Measurements from ENCODE around the gene PIM2. TPM values are rescaled to one million over a fixed set of nuclear protein-coding genes. Genes with fewer than 3 reads are reported as not detected.

PIM2 gene
- total RNA-seq, 1 experiment from 2014 or later = 25.6 TPM

GRCh38 chrX:48945517-48946348 is 26.9 kb upstream of the PIM2 start:
- BruUV-seq (replicated peaks) = no TSS peak
- Histone ChIP-seq H3K9me3 (ENCODE audit: low read length) (no peaks in the 10 kb centered on the region), H2AFZ (ENCODE audit: low read length) (no peak overlapping the region), H3K36me3 (ENCODE audit: low read depth, low read length) (no peaks in the 10 kb centered on the region; the same call in 1 of the 2 replicates), H3K9ac (ENCODE audit: low read length) (no peak overlapping the region), H3K79me2 (ENCODE audit: low read length) (peaks cover 17% of the 10 kb centered on the region), H3K4me1 (ENCODE audit: insufficient read depth, low read length) (no peaks in the 10 kb centered on the region), H3K4me2 (ENCODE audit: low read length) (no peak overlapping the region), H3K27ac (ENCODE audit: low read length) (no peak overlapping the region), H3K4me3 (ENCODE audit: low read length) (no peak overlapping the region), H3K9me2 (replicated peaks; ENCODE audit: low read length) (no peaks in the 10 kb centered on the region), H3F3A (ENCODE audit: low read length, unreplicated experiment) (no peaks in the 10 kb centered on the region), H3K27me3 (ENCODE audit: low read length) (no peaks in the 10 kb centered on the region), H4K20me1 (ENCODE audit: low read length) (no peaks in the 10 kb centered on the region)
- intact Hi-C loops (cut with micrococcal nuclease) = loop anchor here (5.0 kb wide), 1 partner anchor 298 kb away; no protein-coding TSS in a partner anchor
- ATAC-seq = peak; percentile 94
- peak; percentile 53 for DNase-seq
- CTCF ChIA-PET = no interaction called here
- TF ChIP-seq EZH2phosphoT487 (IDR thresholded peaks at IDR 0.05; ENCODE audit: borderline replicate concordance, low read length) = no peak
- peak; percentile 84 for TF ChIP-seq CTCF (conservative IDR thresholded peaks at IDR 0.05; ENCODE audit: low read depth, low read length)
- POLR2A ChIA-PET (ENCODE audit: unreplicated experiment) = no interaction called here

DNA sequence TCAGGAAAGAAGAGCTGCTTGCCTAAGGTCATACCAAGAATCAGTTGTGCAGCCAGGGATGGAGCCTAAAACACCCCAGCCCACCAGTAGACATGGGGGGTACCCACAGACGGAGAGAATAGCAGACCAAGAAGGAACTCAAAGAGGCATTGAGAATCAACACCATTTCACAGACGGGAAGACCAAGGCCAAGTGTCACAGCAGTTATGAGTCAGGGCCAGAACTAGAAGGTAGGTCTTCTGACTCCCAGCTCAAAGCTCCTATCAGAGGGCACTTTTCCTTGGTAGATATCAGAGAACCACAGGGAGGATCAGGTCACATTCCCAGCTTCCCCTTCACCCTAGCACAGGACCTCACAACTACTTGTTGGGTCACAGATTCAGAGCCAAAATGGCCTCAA is 24.1 kb upstream of the PIM2 start:
- no TSS peak for BruUV-seq (replicated peaks)
- intact Hi-C loops (cut with micrococcal nuclease) = no loop called here
- TF ChIP-seq EZH2phosphoT487 (IDR thresholded peaks at IDR 0.05; ENCODE audit: borderline replicate concordance, low read length) (no peak), EZH2 (IDR thresholded peaks at IDR 0.05; ENCODE audit: low read length, unreplicated experiment) (no peak), CTCF (conservative IDR thresholded peaks at IDR 0.05; ENCODE audit: low read depth, low read length) (no peak)
- no peak for ATAC-seq
- H2AFZ ChIP-seq (ENCODE audit: low read length) = no peak overlapping the region
- H3K4me2 ChIP-seq (ENCODE audit: low read length) = no peak overlapping the region
- no peaks in the 10 kb centered on the region for H3F3A ChIP-seq (ENCODE audit: low read length, unreplicated experiment)
- H3K9me3 ChIP-seq (ENCODE audit: low read length) = no peaks in the 10 kb centered on the region
- H3K4me1 ChIP-seq (ENCODE audit: insufficient read depth, low read length) = no peaks in the 10 kb centered on the region
- H3K9me2 ChIP-seq (replicated peaks; ENCODE audit: low read length) = no peaks in the 10 kb centered on the region
- H3K27me3 ChIP-seq (ENCODE audit: low read length) = no peaks in the 10 kb centered on the region
- ChIA-PET CTCF (no interaction called here), POLR2A (ENCODE audit: unreplicated experiment) (no interaction called here)
- H4K20me1 ChIP-seq (ENCODE audit: low read length) = no peaks in the 10 kb centered on the region
- H3K36me3 ChIP-seq (ENCODE audit: low read depth, low read length) = no peaks in the 10 kb centered on the region; the same call in 1 of the 2 replicates
- no peak overlapping the region for H3K9ac ChIP-seq (ENCODE audit: low read length)
- no peak overlapping the region for H3K4me3 ChIP-seq (ENCODE audit: low read length)
- no peak overlapping the region for H3K27ac ChIP-seq (ENCODE audit: low read length)
- DNase-seq = no peak
- H3K79me2 ChIP-seq (ENCODE audit: low read length) = peaks cover 17% of the 10 kb centered on the region

DNA sequence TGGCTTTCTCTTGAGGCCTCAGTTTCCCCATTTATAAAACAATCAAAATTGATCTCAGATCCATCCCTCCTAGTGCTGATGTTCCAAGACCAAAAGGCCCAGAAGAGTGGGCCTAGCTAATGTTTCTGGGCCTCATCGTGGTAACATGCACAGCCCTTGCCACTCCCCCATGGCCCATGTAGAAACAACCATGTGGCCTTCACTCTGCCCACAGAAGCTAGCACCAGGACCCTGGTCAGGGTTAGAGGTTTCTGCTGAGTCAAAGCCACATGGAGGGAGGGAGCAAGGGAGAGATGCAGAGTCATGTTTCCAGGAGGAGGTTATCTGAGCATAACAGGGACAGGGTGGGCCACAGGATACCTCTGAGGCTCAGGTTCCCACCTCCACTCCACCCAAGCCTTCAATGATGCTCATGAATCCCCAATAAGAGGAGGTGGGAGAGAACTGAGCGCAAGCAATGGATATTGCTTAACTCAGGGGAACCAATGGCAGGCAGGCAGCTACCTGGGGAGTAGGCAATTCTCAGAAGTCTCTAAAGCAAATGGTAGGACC is 21.7 kb upstream of the PIM2 start:
- H3K4me2 ChIP-seq (ENCODE audit: low read length) = no peak overlapping the region
- H3K9me3 ChIP-seq (ENCODE audit: low read length) = no peaks in the 10 kb centered on the region
- ATAC-seq (no peak), DNase-seq (no peak)
- no peaks in the 10 kb centered on the region for H3F3A ChIP-seq (ENCODE audit: low read length, unreplicated experiment)
- H3K36me3 ChIP-seq (ENCODE audit: low read depth, low read length) = no peaks in the 10 kb centered on the region; the same call in 1 of the 2 replicates
- H3K9me2 ChIP-seq (replicated peaks; ENCODE audit: low read length) = no peaks in the 10 kb centered on the region
- H2AFZ ChIP-seq (ENCODE audit: low read length) = no peak overlapping the region
- ChIA-PET POLR2A (ENCODE audit: unreplicated experiment) (no interaction called here), CTCF (no interaction called here)
- H3K27me3 ChIP-seq (ENCODE audit: low read length) = no peaks in the 10 kb centered on the region
- H4K20me1 ChIP-seq (ENCODE audit: low read length) = no peaks in the 10 kb centered on the region
- peaks cover 7% of the 10 kb centered on the region for H3K79me2 ChIP-seq (ENCODE audit: low read length)
- intact Hi-C loops (cut with micrococcal nuclease) = no loop called here
- no peak overlapping the region for H3K4me3 ChIP-seq (ENCODE audit: low read length)
- no TSS peak for BruUV-seq (replicated peaks)
- H3K9ac ChIP-seq (ENCODE audit: low read length) = no peak overlapping the region
- TF ChIP-seq EZH2phosphoT487 (IDR thresholded peaks at IDR 0.05; ENCODE audit: borderline replicate concordance, low read length) (no peak), CTCF (conservative IDR thresholded peaks at IDR 0.05; ENCODE audit: low read depth, low read length) (no peak), EZH2 (IDR thresholded peaks at IDR 0.05; ENCODE audit: low read length, unreplicated experiment) (no peak)
- no peak overlapping the region for H3K27ac ChIP-seq (ENCODE audit: low read length)
- no peaks in the 10 kb centered on the region for H3K4me1 ChIP-seq (ENCODE audit: insufficient read depth, low read length)

Measured in PC-3 (cell line).